Activated CD8-positive, alpha-beta T cell treated with anti-CD3 and anti-CD28 coated beads for 36 hours (primary cell): ENCODE results near the gene ADISSP. TPM values are rescaled to one million over a fixed set of nuclear protein-coding genes. Genes with fewer than 3 reads are reported as not detected.

Experiments used
- ATAC-seq: fragments of 200-7000 bp; cut with Tn5 transposase; one replicate; pipeline ENCODE4 v1.10.0; 2021; ENCODE audit warnings: mild to moderate bottlenecking, moderate library complexity
- CTCF ChIA-PET: fragments of 350-600 bp; sonication (Branson Sonifier 250); formaldehyde crosslinking; loops from one replicate; lab custom pipeline; 2021; ENCODE audit warnings: antibody characterized with exemption; lab: Charles Lee
- POLR2A ChIA-PET: fragments of 350-600 bp; sonication (Branson Sonifier 250); formaldehyde crosslinking; loops from one replicate; lab custom pipeline; 2021; ENCODE audit warnings: antibody characterized with exemption; lab: Charles Lee
- DNase-seq: peaks from one replicate; pipeline ENCODE4 v3.0.0-alpha.2; 2020
- H3K27ac Mint-ChIP-seq: one replicate; pipeline ENCODE4 v1.8.0; 2021; ENCODE audit warnings: mild to moderate bottlenecking, mixed read lengths
- H3K27me3 Mint-ChIP-seq: one replicate; pipeline ENCODE4 v1.8.0; 2021; ENCODE audit warnings: mixed read lengths
- H3K36me3 Mint-ChIP-seq: one replicate; pipeline ENCODE4 v1.8.0; 2021; ENCODE audit warnings: low read depth, mixed read lengths
- H3K4me1 Mint-ChIP-seq: one replicate; pipeline ENCODE4 v1.8.0; 2021; ENCODE audit warnings: low read depth, mixed read lengths
- H3K4me3 Mint-ChIP-seq: one replicate; pipeline ENCODE4 v1.8.0; 2021; ENCODE audit warnings: mild to moderate bottlenecking, moderate library complexity, mixed read lengths
- H3K9me3 Mint-ChIP-seq: one replicate; pipeline ENCODE4 v1.8.0; 2021; ENCODE audit warnings: mixed read lengths
- intact Hi-C: fragments of 100-400 bp; cut with micrococcal nuclease; formaldehyde crosslinking; loops from one replicate; pipeline ENCODE4 v1.10.0; 2022
- total RNA-seq, 2 experiments: library from RNA; stranded (reverse); gene quantifications; one replicate each; pipeline ENCODE4 v1.2.3, GENCODE V29; 2021
- TF ChIP-seq, protein P1 (sequence below): fragments of 200-600 bp; IDR thresholded peaks from one replicate; pipeline ENCODE4 v1.8.0; 2022; ENCODE audit warnings: antibody characterized with exemption, mild to moderate bottlenecking

The ADISSP gene
- total RNA-seq, 2 experiments from 2014 or later, result 62.5 to 66.6 TPM

DNA sequence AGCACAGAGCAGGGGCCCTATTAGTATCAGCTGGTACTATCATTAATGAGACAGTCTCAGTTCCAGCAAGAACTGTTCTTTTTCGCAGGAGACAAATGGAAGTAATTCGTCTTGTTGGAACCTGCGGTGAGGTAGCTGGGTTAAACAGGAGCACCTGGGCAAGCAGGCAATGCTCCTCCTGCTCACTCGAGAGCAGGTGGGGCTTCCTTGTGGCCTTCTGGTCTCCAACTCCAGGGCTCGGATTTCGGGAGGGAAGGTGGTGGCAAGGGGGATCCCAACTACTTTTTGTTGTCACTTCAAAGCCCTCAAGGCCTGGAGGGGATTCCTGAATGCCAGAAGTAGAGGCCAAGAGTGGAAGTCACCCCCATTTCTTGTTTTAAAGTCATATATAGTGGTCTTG, 15.0 kb upstream of the ADISSP start:
- H3K27me3 Mint-ChIP-seq, result peaks cover 14% of the 10 kb centered on the region
- peaks cover 40% of the 10 kb centered on the region for H3K4me1 Mint-ChIP-seq
- no peaks in the 10 kb centered on the region for H3K9me3 Mint-ChIP-seq
- CTCF ChIA-PET, result interaction anchor here (2.9 kb wide), 1 partner anchor 38 kb away, joined by 10 read pairs; the partner anchor contains the start of gene AP5S1
- no peak overlapping the region for H3K27ac Mint-ChIP-seq
- TF ChIP-seq, protein P1, sequence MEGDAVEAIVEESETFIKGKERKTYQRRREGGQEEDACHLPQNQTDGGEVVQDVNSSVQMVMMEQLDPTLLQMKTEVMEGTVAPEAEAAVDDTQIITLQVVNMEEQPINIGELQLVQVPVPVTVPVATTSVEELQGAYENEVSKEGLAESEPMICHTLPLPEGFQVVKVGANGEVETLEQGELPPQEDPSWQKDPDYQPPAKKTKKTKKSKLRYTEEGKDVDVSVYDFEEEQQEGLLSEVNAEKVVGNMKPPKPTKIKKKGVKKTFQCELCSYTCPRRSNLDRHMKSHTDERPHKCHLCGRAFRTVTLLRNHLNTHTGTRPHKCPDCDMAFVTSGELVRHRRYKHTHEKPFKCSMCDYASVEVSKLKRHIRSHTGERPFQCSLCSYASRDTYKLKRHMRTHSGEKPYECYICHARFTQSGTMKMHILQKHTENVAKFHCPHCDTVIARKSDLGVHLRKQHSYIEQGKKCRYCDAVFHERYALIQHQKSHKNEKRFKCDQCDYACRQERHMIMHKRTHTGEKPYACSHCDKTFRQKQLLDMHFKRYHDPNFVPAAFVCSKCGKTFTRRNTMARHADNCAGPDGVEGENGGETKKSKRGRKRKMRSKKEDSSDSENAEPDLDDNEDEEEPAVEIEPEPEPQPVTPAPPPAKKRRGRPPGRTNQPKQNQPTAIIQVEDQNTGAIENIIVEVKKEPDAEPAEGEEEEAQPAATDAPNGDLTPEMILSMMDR, result no peak
- intact Hi-C loops, result loop anchor here (5.0 kb wide), 1 partner anchor 75 kb away; no protein-coding TSS in a partner anchor
- no peak overlapping the region for H3K4me3 Mint-ChIP-seq
- POLR2A ChIA-PET, result interaction anchor here (0.6 to 2.0 kb wide), 4 partner anchors 15 to 36 kb away, joined by 3 to 6 read pairs (median 4); partner anchors contain the start of gene ADISSP
- peaks cover 13% of the 10 kb centered on the region for H3K36me3 Mint-ChIP-seq
- DNase-seq (no peak), ATAC-seq (no peak)

DNA sequence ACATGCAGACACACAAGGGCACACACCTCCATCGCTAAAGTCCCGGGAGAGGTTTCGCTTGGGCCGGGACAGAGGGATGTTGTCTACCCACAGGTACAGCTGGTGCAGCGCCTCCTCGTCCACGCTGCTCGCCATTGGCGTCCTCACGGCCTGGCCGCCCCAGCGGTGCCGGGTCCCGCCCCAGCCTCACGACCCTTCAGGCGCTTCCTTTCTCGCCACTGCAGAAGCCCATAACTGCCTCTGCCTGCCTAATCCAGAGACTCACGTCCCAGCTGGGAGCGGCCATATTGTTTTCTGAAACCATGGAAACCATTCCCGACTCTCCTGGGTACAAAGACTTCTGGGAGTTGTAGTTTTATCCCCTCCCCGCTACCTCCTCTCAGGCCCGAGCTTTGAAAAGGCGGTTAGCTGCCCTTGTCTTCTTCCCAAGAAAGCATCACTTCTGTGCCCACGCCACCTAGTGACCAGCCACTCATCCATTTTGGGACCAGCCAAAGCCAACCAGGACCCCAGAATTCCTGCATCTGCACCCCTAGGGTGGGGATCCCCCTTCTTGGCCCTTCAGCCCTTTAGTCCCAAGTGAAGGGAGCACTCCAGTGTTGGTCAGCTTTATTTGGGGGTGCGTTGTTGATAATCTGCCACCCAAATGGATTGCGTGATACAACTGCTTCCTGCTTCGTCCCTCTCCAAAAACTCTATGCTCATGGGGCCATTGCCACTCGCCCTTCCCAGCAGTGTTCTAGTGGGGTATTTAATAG, 13.8 kb upstream of the ADISSP start, which contains the start of gene SPEF1:
TSS of gene SPEF1 (minus strand) at position 296 of the 758 bp plus-strand sequence. CDS start at position 135, 161 bp downstream.
- POLR2A ChIA-PET, result interaction anchor here (1.7 to 2.0 kb wide), 2 partner anchors 19 to 37 kb away, joined by 6 read pairs; no protein-coding TSS in a partner anchor
- Mint-ChIP-seq H3K4me3 (peak within 1 kb of the TSS; percentile 43), H3K36me3 (peaks cover 13% of the 10 kb centered on the region), H3K27me3 (peaks cover 14% of the 10 kb centered on the region), H3K4me1 (peaks cover 42% of the 10 kb centered on the region), H3K27ac (no peak within 1 kb of the TSS), H3K9me3 (no peaks in the 10 kb centered on the region)
- intact Hi-C loops, result loop anchor here (5.0 kb wide), 1 partner anchor 76 kb away; no protein-coding TSS in a partner anchor
- CTCF ChIA-PET, result interaction anchor here (0.8 to 2.9 kb wide), 3 partner anchors 14 to 39 kb away, joined by 3 to 10 read pairs (median 3); partner anchors contain the start of genes ADISSP and AP5S1
- TF ChIP-seq, protein P1, result no peak
- peak; percentile 64 for DNase-seq
- peak; percentile 63 for ATAC-seq

DNA sequence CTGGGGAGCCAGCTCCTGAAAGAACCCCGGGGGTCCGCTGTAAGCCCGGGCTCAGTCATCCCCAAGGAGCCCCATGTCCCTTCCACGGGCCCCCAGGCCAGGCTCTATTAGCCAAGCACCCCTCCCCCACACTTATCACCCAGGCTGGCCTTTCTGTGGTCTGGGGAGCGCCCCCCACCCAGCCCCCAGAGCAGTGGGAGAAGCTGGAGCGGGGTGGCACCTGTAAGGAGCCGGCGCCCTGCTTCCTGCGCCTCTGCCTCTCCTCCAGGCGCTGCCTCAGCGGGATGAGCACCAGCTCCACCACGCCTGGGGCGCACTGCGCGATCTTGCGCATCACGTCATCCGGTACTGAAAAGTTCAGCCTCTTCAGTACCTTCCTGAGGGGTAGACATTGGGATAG, 11.4 kb upstream of the ADISSP start:
- no peaks in the 10 kb centered on the region for H3K9me3 Mint-ChIP-seq
- no peak overlapping the region for H3K4me3 Mint-ChIP-seq
- DNase-seq (no peak), ATAC-seq (no peak)
- peaks cover 3% of the 10 kb centered on the region for H3K36me3 Mint-ChIP-seq
- TF ChIP-seq, protein P1, result no peak
- H3K27ac Mint-ChIP-seq, result no peak overlapping the region
- POLR2A ChIA-PET, result interaction anchor here (1.0 to 4.7 kb wide), 5 partner anchors 11 to 42 kb away, joined by 3 to 32 read pairs (median 3); partner anchors contain the start of genes ADISSP and AP5S1
- peaks cover 32% of the 10 kb centered on the region for H3K4me1 Mint-ChIP-seq
- CTCF ChIA-PET, result interaction anchor here (1.2 to 3.3 kb wide), 6 partner anchors 11 to 77 kb away, joined by 4 to 21 read pairs (median 7); partner anchors contain the start of genes ADISSP and AP5S1
- intact Hi-C loops, result no loop called here
- peaks cover 14% of the 10 kb centered on the region for H3K27me3 Mint-ChIP-seq

DNA sequence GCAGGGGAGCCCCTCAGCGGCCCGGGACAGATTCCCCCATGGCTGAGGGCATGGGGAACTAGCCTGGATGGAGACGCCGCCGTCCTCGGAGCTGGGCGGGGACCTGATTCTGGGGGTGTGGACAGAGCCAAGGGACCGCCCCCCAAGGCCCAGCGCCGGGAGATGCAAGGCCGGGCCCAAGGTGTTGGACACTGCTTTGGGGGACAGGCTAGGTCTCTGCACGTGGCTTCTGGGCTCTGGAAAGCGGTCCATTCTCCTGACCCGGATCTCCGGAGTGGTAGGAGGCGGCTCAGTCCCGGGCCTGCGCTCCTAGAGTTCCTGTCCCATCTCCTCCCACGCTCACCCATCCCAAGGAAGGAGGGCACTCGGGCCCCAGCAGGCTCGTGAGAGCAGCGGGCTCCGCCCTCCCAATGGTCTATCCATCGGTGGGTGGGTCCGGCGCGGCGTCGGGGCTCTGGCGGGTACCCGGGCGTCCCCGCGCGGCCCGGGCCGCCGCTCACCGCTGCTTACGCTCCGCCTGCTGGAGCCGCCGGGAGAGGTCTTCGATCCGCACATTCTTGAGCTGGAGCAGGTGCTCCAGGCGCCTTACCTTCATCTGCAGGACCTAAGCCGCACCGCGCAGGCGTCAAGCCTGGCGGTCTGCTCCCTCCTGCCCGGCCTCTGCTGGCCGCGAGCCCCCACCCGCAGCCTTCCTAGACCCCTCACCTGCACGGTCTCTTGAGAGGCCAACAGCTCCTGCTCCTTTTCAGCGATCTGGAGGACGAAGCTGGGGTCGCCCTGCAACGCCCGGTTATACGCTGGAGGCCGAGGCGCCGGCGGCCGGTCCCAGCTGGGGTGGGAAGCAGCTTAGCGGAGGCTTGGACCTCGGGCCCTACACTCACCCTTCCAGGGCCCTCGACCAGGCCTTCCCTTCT, 10.4 kb upstream of the ADISSP start:
- TF ChIP-seq, protein P1, result no peak
- no peaks in the 10 kb centered on the region for H3K36me3 Mint-ChIP-seq
- peaks cover 14% of the 10 kb centered on the region for H3K27me3 Mint-ChIP-seq
- peak overlapping the region; percentile 73 for H3K4me3 Mint-ChIP-seq
- DNase-seq, result peak; percentile 58
- POLR2A ChIA-PET, result interaction anchor here (0.6 to 4.7 kb wide), 7 partner anchors 8 to 144 kb away, joined by 3 to 32 read pairs (median 3); partner anchors contain the start of genes ADISSP and CENPB
- H3K4me1 Mint-ChIP-seq, result peaks cover 26% of the 10 kb centered on the region
- intact Hi-C loops, result no loop called here
- peak; percentile 73 for ATAC-seq
- H3K9me3 Mint-ChIP-seq, result no peaks in the 10 kb centered on the region
- H3K27ac Mint-ChIP-seq, result no peak overlapping the region
- CTCF ChIA-PET, result interaction anchor here (0.7 to 3.3 kb wide), 9 partner anchors 8 to 307 kb away, joined by 3 to 21 read pairs (median 6); partner anchors contain the start of genes ADISSP, AP5S1 and CENPB
